H9 (cell line): ENCODE data around the gene SCO2. TPM values are rescaled to one million over a fixed set of nuclear protein-coding genes. Genes with fewer than 3 reads are reported as not detected.

Experiments used
- DNase-seq: peaks from one replicate; pipeline ENCODE4 v3.0.0-alpha.2; 2017
- H2AFZ ChIP-seq: one replicate; pipeline ENCODE4 v1.6.1; 2013; ENCODE audit warnings: mild to moderate bottlenecking, low read length, control low read depth, moderate library complexity
- H2AK5ac ChIP-seq: 2 replicates; pipeline ENCODE4 v1.6.1; 2013; ENCODE audit warnings: low read length, control low read depth, mixed read lengths; ENCODE audit not compliant: insufficient read length
- H2BK120ac ChIP-seq: one replicate; pipeline ENCODE4 v1.6.1; 2013; ENCODE audit warnings: low read depth, mild to moderate bottlenecking, low read length, control low read depth, inconsistent platforms; ENCODE audit not compliant: poor library complexity, severe bottlenecking
- H2BK12ac ChIP-seq: 2 replicates; pipeline ENCODE4 v1.6.1; 2013; ENCODE audit warnings: low read length, control low read depth, mixed read lengths, low read depth; ENCODE audit not compliant: insufficient read length
- H2BK15ac ChIP-seq: 2 replicates; pipeline ENCODE4 v1.6.1; 2013; ENCODE audit warnings: low read depth, low read length, control low read depth
- H2BK20ac ChIP-seq: one replicate; pipeline ENCODE4 v1.6.1; 2013; ENCODE audit warnings: low read depth, mild to moderate bottlenecking, low read length, control low read depth, inconsistent platforms; ENCODE audit not compliant: poor library complexity, severe bottlenecking
- H2BK5ac ChIP-seq: 2 replicates; pipeline ENCODE4 v1.6.1; 2013; ENCODE audit warnings: low read length, control low read depth, mixed read lengths; ENCODE audit not compliant: insufficient read length
- H3K14ac ChIP-seq: 2 replicates; pipeline ENCODE4 v1.6.1; 2013; ENCODE audit warnings: low read length, control low read depth; ENCODE audit not compliant: insufficient read depth
- H3K18ac ChIP-seq: 2 replicates; pipeline ENCODE4 v1.6.1; 2013; ENCODE audit warnings: low read depth, mild to moderate bottlenecking, mixed read lengths, low read length, control low read depth; ENCODE audit not compliant: insufficient read length
- H3K23ac ChIP-seq: 2 replicates; pipeline ENCODE4 v1.6.1; 2013; ENCODE audit warnings: low read length, control low read depth, mixed read lengths, low read depth; ENCODE audit not compliant: insufficient read length
- H3K23me2 ChIP-seq: 2 replicates; pipeline ENCODE4 v1.6.1; 2013; ENCODE audit warnings: low read depth, mild to moderate bottlenecking, mixed read lengths, low read length, control low read depth; ENCODE audit not compliant: insufficient read length, poor library complexity, severe bottlenecking
- H3K27ac ChIP-seq: 2 replicates; pipeline ENCODE4 v1.5.1; 2013; ENCODE audit warnings: low read length, control low read depth, mixed read lengths, low read depth; ENCODE audit not compliant: insufficient read length
- H3K27me3 ChIP-seq: 2 replicates; pipeline ENCODE4 v1.6.1; 2013; ENCODE audit warnings: low read length, control low read depth, inconsistent platforms; ENCODE audit not compliant: insufficient read depth
- H3K4ac ChIP-seq: 2 replicates; pipeline ENCODE4 v1.6.1; 2013; ENCODE audit warnings: low read depth, mild to moderate bottlenecking, control low read depth, inconsistent platforms, low read length, moderate library complexity
- H3K4me1 ChIP-seq: 2 replicates; pipeline ENCODE4 v1.6.1; 2013; ENCODE audit warnings: low read length, control low read depth, inconsistent platforms; ENCODE audit not compliant: insufficient read depth
- H3K4me2 ChIP-seq: 2 replicates; pipeline ENCODE4 v1.6.1; 2013; ENCODE audit warnings: low read length, control low read depth, mixed read lengths; ENCODE audit not compliant: insufficient read length, insufficient read depth
- H3K56ac ChIP-seq: 2 replicates; pipeline ENCODE4 v1.6.1; 2013; ENCODE audit warnings: low read depth, mild to moderate bottlenecking, mixed read lengths, low read length, control low read depth; ENCODE audit not compliant: insufficient read length
- H3K79me1 ChIP-seq: 2 replicates; pipeline ENCODE4 v1.6.1; 2013; ENCODE audit warnings: low read depth, mild to moderate bottlenecking, moderate library complexity, low read length, control low read depth, inconsistent platforms; ENCODE audit not compliant: insufficient read depth, poor library complexity, severe bottlenecking
- H3K79me2 ChIP-seq: 2 replicates; pipeline ENCODE4 v1.6.1; 2013; ENCODE audit warnings: low read length, control low read depth, inconsistent platforms; ENCODE audit not compliant: insufficient read depth
- H3K9ac ChIP-seq: 2 replicates; pipeline ENCODE4 v1.6.1; 2013; ENCODE audit warnings: low read length, control low read depth, mixed read lengths; ENCODE audit not compliant: insufficient read length; ENCODE audit errors: extremely low read depth
- H3K9me3 ChIP-seq: one replicate; pipeline ENCODE4 v1.6.1; 2013; ENCODE audit warnings: low read depth, low read length, inconsistent platforms; ENCODE audit not compliant: control insufficient read depth
- H3T11ph ChIP-seq: one replicate; pipeline ENCODE4 v1.6.1; 2013; ENCODE audit warnings: mild to moderate bottlenecking, low read length, control low read depth, inconsistent platforms
- H4K20me1 ChIP-seq: one replicate; pipeline ENCODE4 v1.6.1; 2013; ENCODE audit not compliant: control insufficient read depth, insufficient read length, insufficient read depth
- H4K5ac ChIP-seq: 2 replicates; pipeline ENCODE4 v1.6.1; 2013; ENCODE audit warnings: low read depth, mild to moderate bottlenecking, mixed read lengths, low read length, control low read depth; ENCODE audit not compliant: insufficient read length
- H4K8ac ChIP-seq: replicated peaks from 2 replicates; pipeline ENCODE4 v1.6.1; 2013; ENCODE audit warnings: low read length, control low read depth, mixed read lengths, low read depth; ENCODE audit not compliant: insufficient read length
- H4K91ac ChIP-seq: 2 replicates; pipeline ENCODE4 v1.6.1; 2013; ENCODE audit warnings: low read depth, mild to moderate bottlenecking, moderate library complexity, mixed read lengths, low read length, control low read depth; ENCODE audit not compliant: insufficient read length
- H3K27ac Mint-ChIP-seq, 3 experiments: 2 replicates in 2 of 3; 3 replicates in 1 of 3; pipeline ENCODE4 v1.8.0; 2020 to 2021; ENCODE audit warnings: mixed read lengths in 3 of 3, mild to moderate bottlenecking in 1 of 3, moderate library complexity in 1 of 3
- H3K27me3 Mint-ChIP-seq: 2 replicates; pipeline ENCODE4 v1.8.0; 2021; ENCODE audit warnings: low read depth, mild to moderate bottlenecking, moderate library complexity, mixed read lengths
- H3K36me3 Mint-ChIP-seq, 3 experiments: 2 replicates in 2 of 3; 3 replicates in 1 of 3; pipeline ENCODE4 v1.8.0; 2020 to 2021; ENCODE audit warnings: low read depth in 3 of 3, mixed read lengths in 3 of 3; ENCODE audit not compliant: insufficient read depth in 1 of 3
- H3K4me1 Mint-ChIP-seq, 2 experiments: 2 replicates each; pipeline ENCODE4 v1.8.0; 2020; ENCODE audit warnings: mixed read lengths in 2 of 2
- H3K4me3 Mint-ChIP-seq, 2 experiments: 2 replicates in 1 of 2; 3 replicates in 1 of 2; pipeline ENCODE4 v1.8.0; 2020 to 2021; ENCODE audit warnings: mild to moderate bottlenecking in 2 of 2, mixed read lengths in 2 of 2, moderate library complexity in 1 of 2
- H3K9me3 Mint-ChIP-seq, 2 experiments: 2 replicates in 1 of 2; 3 replicates in 1 of 2; pipeline ENCODE4 v1.8.0; 2020; ENCODE audit warnings: mild to moderate bottlenecking in 2 of 2, mixed read lengths in 2 of 2, moderate library complexity in 1 of 2
- WGBS: extraction: QIAGEN DNeasy Blood & Tissue Kit; methylation state at CpG from one replicate; pipeline ENCODE4 v1.1.7; 2013; ENCODE audit warnings: missing lambda C conversion rate, low lambda C conversion rate, mixed read lengths; ENCODE audit not compliant: insufficient read length; ENCODE audit errors: extremely low coverage; 5-methylcytosine and 5-hydroxymethylcytosine counted together
- total RNA-seq: library from RNA; stranded (reverse); gene quantifications from 2 replicates; pipeline ENCODE4 v1.2.1, GENCODE V29; 2021
- TF ChIP-seq, protein P1 (sequence below): fragments of 200-600 bp; sonication (generic); conservative IDR thresholded peaks from 3 replicates; pipeline ENCODE4 v1.8.0; 2021; ENCODE audit warnings: antibody characterized with exemption, mild to moderate bottlenecking

The SCO2 gene
- total RNA-seq, 1 experiment from 2014 or later, result 3.3 TPM

DNA sequence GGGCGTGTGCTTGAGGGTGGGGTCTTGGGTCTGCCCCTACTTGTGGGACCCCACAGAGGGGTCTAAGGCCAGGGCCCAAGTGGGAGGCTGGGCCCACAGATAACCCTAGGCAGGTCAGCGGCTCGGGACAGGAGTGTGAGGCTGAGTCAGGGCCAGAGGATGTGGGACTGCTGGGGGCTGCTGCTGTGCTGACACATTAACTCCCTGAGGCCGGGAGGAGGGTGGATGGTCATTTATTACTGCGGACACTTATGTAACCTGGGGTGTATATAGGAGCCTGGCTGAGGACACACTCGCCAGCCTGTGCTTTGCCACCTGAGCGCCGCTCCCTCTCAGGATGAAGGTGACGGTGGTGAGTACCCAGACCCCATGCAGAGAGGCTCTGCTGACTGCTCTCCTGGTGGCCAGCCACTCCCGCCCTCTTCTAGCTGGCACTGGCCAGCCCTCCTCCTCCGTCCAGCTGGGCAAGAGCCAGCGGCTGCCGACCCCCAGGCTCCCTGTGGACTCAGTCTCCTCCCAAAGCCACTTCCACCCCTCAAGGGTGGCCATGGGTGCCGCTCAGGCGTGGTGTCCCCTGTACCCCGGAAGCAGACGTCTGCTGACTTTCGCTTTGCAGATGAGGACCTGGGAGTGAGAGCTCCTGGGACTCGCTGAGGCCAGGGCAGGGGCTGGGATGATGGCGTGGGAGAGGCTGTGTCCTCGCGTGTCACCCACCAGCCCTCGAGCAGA lies 38.7 kb downstream of the SCO2 start, which contains the start of gene MIOX:
TSS of gene MIOX (plus strand) at position 299 of the 729 bp plus-strand sequence. CDS start at position 338, 39 bp downstream.
- Mint-ChIP-seq H3K9me3 (no peaks in the 10 kb centered on the region), H3K4me3 (no peak within 1 kb of the TSS), H3K36me3 (peaks cover 0 to 2% (median 0%) of the 10 kb centered on the region in 3 experiments; a peak in 1 of 7 replicates), H3K27ac (peak within 1 kb of the TSS in 1 of 3 experiments; percentile 51; a peak in 4 of 7 replicates), H3K27me3 (peaks cover 6% of the 10 kb centered on the region), H3K4me1 (peaks cover 3 to 6% of the 10 kb centered on the region in 2 experiments; a peak in 2 of 4 replicates)
- TF ChIP-seq, protein P1, sequence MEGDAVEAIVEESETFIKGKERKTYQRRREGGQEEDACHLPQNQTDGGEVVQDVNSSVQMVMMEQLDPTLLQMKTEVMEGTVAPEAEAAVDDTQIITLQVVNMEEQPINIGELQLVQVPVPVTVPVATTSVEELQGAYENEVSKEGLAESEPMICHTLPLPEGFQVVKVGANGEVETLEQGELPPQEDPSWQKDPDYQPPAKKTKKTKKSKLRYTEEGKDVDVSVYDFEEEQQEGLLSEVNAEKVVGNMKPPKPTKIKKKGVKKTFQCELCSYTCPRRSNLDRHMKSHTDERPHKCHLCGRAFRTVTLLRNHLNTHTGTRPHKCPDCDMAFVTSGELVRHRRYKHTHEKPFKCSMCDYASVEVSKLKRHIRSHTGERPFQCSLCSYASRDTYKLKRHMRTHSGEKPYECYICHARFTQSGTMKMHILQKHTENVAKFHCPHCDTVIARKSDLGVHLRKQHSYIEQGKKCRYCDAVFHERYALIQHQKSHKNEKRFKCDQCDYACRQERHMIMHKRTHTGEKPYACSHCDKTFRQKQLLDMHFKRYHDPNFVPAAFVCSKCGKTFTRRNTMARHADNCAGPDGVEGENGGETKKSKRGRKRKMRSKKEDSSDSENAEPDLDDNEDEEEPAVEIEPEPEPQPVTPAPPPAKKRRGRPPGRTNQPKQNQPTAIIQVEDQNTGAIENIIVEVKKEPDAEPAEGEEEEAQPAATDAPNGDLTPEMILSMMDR, result no peak
- WGBS, result no CpG with 5 or more reads among the region's 23 CpGs
- H2BK15ac ChIP-seq, result no peak within 1 kb of the TSS
- no peaks in the 10 kb centered on the region for H3K4me1 ChIP-seq
- no peaks in the 10 kb centered on the region for H3K9me3 ChIP-seq
- H2BK20ac ChIP-seq, result no peak within 1 kb of the TSS
- no peaks in the 10 kb centered on the region for H4K20me1 ChIP-seq
- no peak within 1 kb of the TSS for H4K8ac ChIP-seq
- H4K5ac ChIP-seq, result no peak within 1 kb of the TSS
- no peak for DNase-seq
- no peaks in the 10 kb centered on the region for H3K23me2 ChIP-seq
- H3K9ac ChIP-seq, result no peak within 1 kb of the TSS
- no peak within 1 kb of the TSS for H3K27ac ChIP-seq
- H3K79me2 ChIP-seq, result no peaks in the 10 kb centered on the region
- H2AFZ ChIP-seq, result no peak within 1 kb of the TSS
- H3K4me2 ChIP-seq, result no peak within 1 kb of the TSS
- H3K18ac ChIP-seq, result no peak within 1 kb of the TSS
- no peak within 1 kb of the TSS for H3T11ph ChIP-seq
- no peaks in the 10 kb centered on the region for H3K79me1 ChIP-seq
- H2AK5ac ChIP-seq, result no peak within 1 kb of the TSS
- no peak within 1 kb of the TSS for H4K91ac ChIP-seq
- no peak within 1 kb of the TSS for H3K56ac ChIP-seq
- H2BK120ac ChIP-seq, result no peak within 1 kb of the TSS
- H3K14ac ChIP-seq, result no peak within 1 kb of the TSS; the same call in 1 of the 2 replicates
- H3K4ac ChIP-seq, result no peak within 1 kb of the TSS
- H2BK12ac ChIP-seq, result no peak within 1 kb of the TSS
- H3K23ac ChIP-seq, result no peak within 1 kb of the TSS
- H2BK5ac ChIP-seq, result no peak within 1 kb of the TSS
- no peaks in the 10 kb centered on the region for H3K27me3 ChIP-seq
